Loucy (cell line): ENCODE measurements around the gene ELMO2.

ENCODE experiments used
- EZH2phosphoT487 ChIP-seq: fragments of 200-600 bp; IDR thresholded peaks from 2 replicates; pipeline ENCODE4 v1.6.1; 2018; ENCODE audit warnings: antibody characterized with exemption, mild to moderate bottlenecking, moderate library complexity, borderline replicate concordance
- TF ChIP-seq, protein P1 (sequence below): fragments of 200-600 bp; sonication (generic); conservative IDR thresholded peaks from 2 replicates; pipeline ENCODE4 v1.5.1; 2014; ENCODE audit warnings: mild to moderate bottlenecking, antibody characterized with exemption, low read length

- TF ChIP-seq, protein P1, sequence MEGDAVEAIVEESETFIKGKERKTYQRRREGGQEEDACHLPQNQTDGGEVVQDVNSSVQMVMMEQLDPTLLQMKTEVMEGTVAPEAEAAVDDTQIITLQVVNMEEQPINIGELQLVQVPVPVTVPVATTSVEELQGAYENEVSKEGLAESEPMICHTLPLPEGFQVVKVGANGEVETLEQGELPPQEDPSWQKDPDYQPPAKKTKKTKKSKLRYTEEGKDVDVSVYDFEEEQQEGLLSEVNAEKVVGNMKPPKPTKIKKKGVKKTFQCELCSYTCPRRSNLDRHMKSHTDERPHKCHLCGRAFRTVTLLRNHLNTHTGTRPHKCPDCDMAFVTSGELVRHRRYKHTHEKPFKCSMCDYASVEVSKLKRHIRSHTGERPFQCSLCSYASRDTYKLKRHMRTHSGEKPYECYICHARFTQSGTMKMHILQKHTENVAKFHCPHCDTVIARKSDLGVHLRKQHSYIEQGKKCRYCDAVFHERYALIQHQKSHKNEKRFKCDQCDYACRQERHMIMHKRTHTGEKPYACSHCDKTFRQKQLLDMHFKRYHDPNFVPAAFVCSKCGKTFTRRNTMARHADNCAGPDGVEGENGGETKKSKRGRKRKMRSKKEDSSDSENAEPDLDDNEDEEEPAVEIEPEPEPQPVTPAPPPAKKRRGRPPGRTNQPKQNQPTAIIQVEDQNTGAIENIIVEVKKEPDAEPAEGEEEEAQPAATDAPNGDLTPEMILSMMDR: no peak
- TF ChIP-seq EZH2phosphoT487: no peak
These were observed 55.5 kb downstream of the ELMO2 start for GRCh38 chr20:46350986-46351267.
